Measurements from ENCODE around the gene CASP3. TPM values are rescaled to one million over a fixed set of nuclear protein-coding genes. Genes with fewer than 3 reads are reported as not detected.

Gene CASP3
- total and polyA plus RNA-seq, 9 of the 15 experiments (the other 6 are each of a cell fraction or from before 2014, with no cell fraction given), result 17.6 to 40.1 (median 31.8) TPM

DNA sequence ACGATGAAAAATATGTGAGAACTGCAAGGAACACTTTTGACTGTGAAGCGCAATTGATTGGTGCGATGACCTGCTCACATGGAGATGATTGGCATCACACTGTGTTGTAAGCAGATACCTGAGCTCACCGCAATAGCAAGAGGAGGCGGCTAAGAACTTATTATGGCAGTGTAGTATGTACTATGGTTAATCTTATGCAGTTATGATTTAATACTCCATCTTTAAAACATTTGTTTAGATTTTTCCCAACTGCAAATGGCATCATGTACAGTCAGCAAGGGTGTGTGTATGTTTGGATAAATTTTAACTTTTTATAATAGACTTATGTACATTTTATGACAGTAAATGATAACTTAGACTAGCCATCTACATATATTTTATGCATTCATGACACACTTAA, 25.8 kb upstream of the CASP3 start:
- intact Hi-C loops (cut with micrococcal nuclease) (no loop called here), in situ Hi-C loops (cut with MboI) (no loop called here)

More for the DNA sequence above, 25.8 kb upstream of the CASP3 start:
- no peak overlapping the region for H2AFZ ChIP-seq (ENCODE audit: low read depth, low read length)
- ChIA-PET CTCF (ENCODE audit: low intra/inter-chr PET ratio) (no interaction called here), POLR2A (interaction anchor here (0.7 kb wide), 1 partner anchor 15 kb away, joined by 3 read pairs; no protein-coding TSS in a partner anchor)
- no peaks in the 10 kb centered on the region for H3K9me1 ChIP-seq (ENCODE audit: control insufficient read depth, insufficient read depth, low read length)
- ATAC-seq (no peak), DNase-seq (ENCODE audit: extremely low read depth in 1 of 4, low spot score in 3 of 4) (no peak), FAIRE-seq (no peak)
- H3K4me1 ChIP-seq (replicated peaks in 1 of 2; ENCODE audit: control insufficient read depth in 2 of 2, insufficient read depth in 2 of 2, low read length in 2 of 2), result no peaks in the 10 kb centered on the region; a peak in 1 of 5 replicates
- H4K20me1 ChIP-seq (replicated peaks; ENCODE audit: control insufficient read depth, insufficient read depth, low read length), result no peaks in the 10 kb centered on the region
- no peaks in the 10 kb centered on the region for H3K27me3 ChIP-seq (ENCODE audit: control insufficient read depth in 2 of 2, insufficient read depth in 2 of 2, low read length in 2 of 2)
- H3K36me3 ChIP-seq (ENCODE audit: control insufficient read depth, insufficient read depth, low read length), result peaks cover 20% of the 10 kb centered on the region; the same call in 2 of the 3 replicates
- WGBS (ENCODE audit: insufficient coverage, low coverage, missing lambda C conversion rate), result 83% methylated on average over 5 of the region's 5 CpGs
- no peaks in the 10 kb centered on the region for H3K9me3 ChIP-seq (replicated peaks; ENCODE audit: control insufficient read depth, insufficient read depth, low read depth, low read length)
- no peak overlapping the region for H3K4me2 ChIP-seq (ENCODE audit: insufficient read depth, low read length)
- no peak for TF ChIP-seq CUX1 (CRISPR knock-in tag; IDR thresholded peaks at IDR 0.05)
- no peak for TF ChIP-seq ZZZ3 (IDR thresholded peaks at IDR 0.05)
- no peak for TF ChIP-seq BCLAF1 (IDR thresholded peaks at IDR 0.05; ENCODE audit: borderline replicate concordance in 1 of 2, control insufficient read depth in 1 of 2, low read depth in 2 of 2, low read length in 1 of 2)
- no peak for TF ChIP-seq RFX5 (IDR thresholded peaks at IDR 0.05; ENCODE audit: low read depth, low read length)
- TF ChIP-seq ZNF23 (CRISPR knock-in tag; IDR thresholded peaks at IDR 0.05), result no peak
- no peak for TF ChIP-seq ZNF695 (CRISPR knock-in tag; IDR thresholded peaks at IDR 0.05)
- no peak for TF ChIP-seq RBBP5 (IDR thresholded peaks at IDR 0.05; ENCODE audit: borderline replicate concordance, insufficient read depth, low read length, poor library complexity, severe bottlenecking)
- no peak for TF ChIP-seq ZBTB12 (CRISPR knock-in tag; IDR thresholded peaks at IDR 0.05)
- TF ChIP-seq MED1 (CRISPR knock-in tag; IDR thresholded peaks at IDR 0.05; ENCODE audit: borderline replicate concordance), result no peak
- H3K79me2 ChIP-seq (ENCODE audit: control insufficient read depth, insufficient read depth, low read length), result no peaks in the 10 kb centered on the region
- no peak overlapping the region for H3K4me3 ChIP-seq
- no peak overlapping the region for H3K27ac ChIP-seq (ENCODE audit: extremely low read depth, low read depth, low read length)
- BruUV-seq (replicated peaks), result no TSS peak
- H3K9ac ChIP-seq (ENCODE audit: insufficient read depth in 1 of 2, low read depth in 2 of 2, low read length in 2 of 2), result no peak overlapping the region
